Measurements from ENCODE around the gene C1orf167. TPM values are rescaled to one million over a fixed set of nuclear protein-coding genes. Genes with fewer than 3 reads are reported as not detected.

The C1orf167 gene, protein sequence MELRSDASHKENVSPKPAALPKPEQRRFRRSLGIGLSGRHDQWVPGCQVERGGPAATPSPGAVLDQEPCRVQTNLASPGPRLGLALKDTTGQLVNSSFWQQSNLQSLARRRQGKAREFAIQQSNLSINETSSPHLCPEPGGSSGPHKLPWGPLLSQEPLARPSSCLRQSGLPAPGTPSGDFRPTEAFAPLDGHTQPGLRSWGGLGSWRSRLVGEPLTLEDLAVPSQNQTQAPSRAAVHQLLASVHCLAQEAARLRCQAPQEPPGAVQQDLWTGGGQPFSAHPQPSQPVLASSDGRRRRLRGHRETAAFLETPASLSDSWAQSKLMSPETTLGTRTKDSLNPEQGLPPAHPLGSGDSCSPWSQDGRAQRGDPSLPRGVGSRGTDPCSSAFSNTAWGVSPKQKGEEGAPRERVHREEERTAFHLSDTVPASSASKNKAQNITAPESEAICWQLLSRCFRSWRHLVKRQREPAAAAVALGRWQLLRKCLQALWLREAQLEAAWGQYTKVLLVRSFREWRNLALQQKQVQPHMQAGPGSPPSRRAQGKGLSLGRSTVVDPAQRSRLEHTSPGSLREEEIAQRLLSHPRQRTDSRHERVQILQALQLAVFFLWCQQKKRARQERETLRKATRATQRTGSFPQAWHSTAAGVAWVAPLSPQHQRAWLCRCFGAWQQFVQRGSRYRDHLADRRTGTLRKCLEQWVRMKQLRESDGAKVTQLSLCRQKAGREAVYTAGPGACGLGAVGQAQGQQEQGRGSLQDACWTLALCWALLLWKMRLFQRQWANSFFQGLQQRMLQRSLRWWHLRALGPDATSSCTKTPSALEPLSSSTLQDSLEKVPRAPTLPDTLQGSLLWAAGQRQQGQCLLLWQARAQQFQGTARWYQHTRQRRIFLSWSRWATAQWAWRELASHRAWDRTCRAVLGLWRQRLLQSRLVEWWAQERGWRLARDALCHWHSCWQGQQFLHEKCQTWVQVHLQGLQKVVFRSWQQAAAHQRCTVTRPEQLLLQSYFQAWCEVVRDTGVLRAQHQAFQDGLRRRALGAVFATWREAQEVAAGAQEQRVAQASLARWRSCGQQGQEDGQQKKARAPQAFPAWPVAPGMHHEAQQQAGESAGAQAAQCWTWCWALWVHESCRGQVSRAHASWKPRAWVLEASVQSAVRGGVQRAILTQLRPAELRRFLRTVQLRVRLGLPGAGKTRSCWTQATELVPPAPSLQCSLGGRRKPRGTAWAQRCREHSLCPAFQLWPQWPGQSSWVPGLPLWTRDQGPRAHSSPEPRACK (N-terminal part only)
- not detected in 2 replicates for total RNA-seq

DNA sequence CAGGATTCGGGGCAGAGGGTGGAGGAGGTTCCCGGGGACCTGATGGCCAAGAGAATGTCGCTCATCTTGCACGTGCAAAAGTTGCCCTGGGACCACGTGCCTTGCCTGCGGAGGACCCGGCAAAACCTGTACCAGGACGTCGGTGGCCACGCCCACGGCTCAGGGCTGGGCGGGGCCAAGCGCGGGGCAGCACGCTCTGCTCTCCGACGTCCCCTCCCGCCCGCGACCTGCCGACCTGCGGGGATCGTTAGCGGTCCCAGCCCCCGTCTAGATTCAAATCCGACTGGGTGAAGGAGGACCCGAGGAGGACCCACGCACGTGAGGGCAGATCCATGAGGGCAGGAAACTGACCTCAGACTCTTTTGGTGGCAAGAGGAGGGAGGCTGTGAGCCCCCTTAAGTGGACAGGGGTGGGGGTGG lies at the start of gene C1orf167:
TSS of gene C1orf167 (plus strand) at position 206 of the 419 bp plus-strand sequence. CDS start 2,208 bp downstream, outside the sequence.

DNA sequence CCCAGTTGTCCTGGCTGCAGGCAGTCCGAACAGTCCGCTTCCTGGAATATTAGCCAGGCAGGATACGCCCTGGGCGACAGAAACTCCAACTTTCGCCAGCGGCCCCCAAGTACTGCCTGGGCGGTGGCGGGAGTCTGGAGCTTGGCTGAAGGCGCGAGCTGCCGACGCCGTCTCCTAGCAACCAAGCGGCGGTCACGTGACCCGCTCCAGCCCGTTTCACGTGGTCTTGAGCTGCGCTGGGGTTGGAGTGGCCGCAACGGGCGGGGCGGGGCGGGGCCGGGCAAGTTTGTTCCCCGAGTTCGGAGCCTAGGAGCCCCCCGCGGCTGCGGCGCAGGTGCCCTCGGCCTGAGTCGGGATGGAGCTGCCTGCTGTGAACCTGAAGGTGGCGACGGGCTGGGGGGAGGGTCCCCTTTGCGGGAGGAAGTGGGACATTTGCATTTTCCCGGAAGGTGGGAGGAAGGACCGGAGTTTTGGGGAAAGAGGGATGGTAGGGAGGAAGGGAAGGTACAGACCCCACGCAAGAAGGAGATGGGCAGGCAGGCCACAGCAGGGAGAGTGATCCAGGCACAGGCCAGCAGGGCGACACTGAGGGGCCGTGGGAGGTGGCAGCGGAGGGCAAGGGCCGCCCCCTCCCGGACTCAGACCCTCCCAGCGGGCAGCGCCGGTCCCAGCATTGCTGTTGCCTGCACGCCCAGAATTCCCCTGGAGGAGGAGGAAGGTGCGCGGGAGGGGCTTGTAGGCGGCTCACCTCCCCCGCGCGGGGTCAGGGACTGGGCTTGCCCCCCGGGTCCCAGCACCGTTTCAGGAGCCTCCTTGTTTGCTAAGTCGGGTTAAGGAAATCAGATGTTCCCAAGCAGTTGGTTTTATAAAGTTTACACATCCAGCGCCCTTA lies 25.9 kb upstream of the C1orf167 start, which contains the start of gene AGTRAP:
TSS of gene AGTRAP (plus strand) at position 283 of the 892 bp plus-strand sequence. CDS start at position 356, 73 bp downstream.

DNA sequence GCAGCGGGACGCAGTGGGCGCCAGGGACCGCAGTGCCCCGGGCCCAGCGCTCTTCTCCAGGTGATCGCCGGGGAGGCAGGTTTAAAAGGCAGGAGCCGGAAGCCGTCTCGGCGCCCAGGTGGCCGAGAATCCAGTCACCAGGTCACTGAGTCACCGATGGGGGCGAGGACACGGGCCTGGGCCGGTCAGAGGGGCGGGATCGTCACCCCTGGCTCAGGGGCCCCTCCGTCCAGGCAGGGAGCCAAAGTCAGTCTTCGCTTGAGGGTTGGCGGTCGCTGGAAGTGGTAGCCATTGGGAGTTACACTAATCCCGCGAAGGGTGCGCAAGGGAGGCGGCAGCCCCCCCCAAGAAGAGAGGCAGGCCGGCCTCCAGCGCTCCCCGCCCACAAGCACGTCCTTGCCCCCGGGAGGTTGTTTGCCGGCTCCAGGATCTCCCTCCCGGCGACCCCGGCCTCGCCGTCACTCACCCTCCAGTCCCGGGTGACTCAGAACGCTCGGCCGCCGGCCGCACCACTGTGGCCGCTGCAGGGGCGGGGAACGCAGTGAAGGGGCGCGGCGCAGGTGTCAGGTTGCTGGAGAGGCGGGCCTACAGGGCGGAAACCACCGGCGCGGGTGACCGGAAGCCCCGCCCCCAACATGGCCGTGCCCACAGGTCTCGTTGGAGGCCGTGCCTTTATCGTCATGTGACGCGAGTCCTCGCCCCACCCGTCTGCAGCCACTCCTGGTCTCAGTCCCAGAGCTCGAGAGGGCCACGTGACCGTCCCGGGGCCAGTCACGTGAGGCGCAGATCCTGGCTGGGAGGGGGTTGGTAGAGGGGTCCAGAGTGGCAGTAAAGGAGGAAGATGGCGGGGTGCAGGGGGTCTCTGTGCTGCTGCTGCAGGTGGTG lies 43.7 kb downstream of the C1orf167 start, which contains the start of the genes CLCN6 and MTHFR:
TSS of gene CLCN6 (plus strand) at position 770 of the 885 bp plus-strand sequence. CDS start at position 842, 72 bp downstream.
TSS of gene MTHFR (minus strand) at position 543 of the 885 bp plus-strand sequence. CDS start 2,848 bp downstream, outside the sequence.

Other genes starting within 250 kb of the C1orf167 start
- gene FBXO2, start 107.8 kb upstream of the C1orf167 start, total RNA-seq, result 1.6 and 3.6 TPM in 2 replicates
- gene FBXO44, start 107.3 kb upstream of the C1orf167 start, total RNA-seq, result 7.1 and 12.2 TPM in 2 replicates
- 3.3 and 5.9 TPM in 2 replicates for gene FBXO6, start 98.0 kb upstream of the C1orf167 start, total RNA-seq
- 26.7 and 38.0 TPM in 2 replicates for gene MAD2L2, start 81.0 kb upstream of the C1orf167 start, total RNA-seq
- gene DRAXIN, start 70.5 kb upstream of the C1orf167 start, total RNA-seq, result under 0.01 and 1.2 TPM in 2 replicates
- 37.6 and 58.2 TPM in 2 replicates for gene AGTRAP, start 26.1 kb upstream of the C1orf167 start, total RNA-seq
- 19.6 and 22.3 TPM in 2 replicates for gene MTHFR, start 43.8 kb downstream of the C1orf167 start, total RNA-seq
- 11.0 and 16.0 TPM in 2 replicates for gene CLCN6, start 44.0 kb downstream of the C1orf167 start, total RNA-seq
- not detected in 2 replicates for gene NPPA, start 85.6 kb downstream of the C1orf167 start, total RNA-seq
- gene NPPB, start 96.8 kb downstream of the C1orf167 start, total RNA-seq, result 12.8 and 19.7 TPM in 2 replicates
- gene KIAA2013, start 164.2 kb downstream of the C1orf167 start, total RNA-seq, result 96.2 and 122 TPM in 2 replicates
- gene PLOD1, start 172.5 kb downstream of the C1orf167 start, total RNA-seq, result 1,035 and 1,503 TPM in 2 replicates
- 54.9 and 79.9 TPM in 2 replicates for gene MFN2, start 218.3 kb downstream of the C1orf167 start, total RNA-seq

All from smooth muscle cell of the umbilical artery (primary cell).